SK-N-MC (cell line): ENCODE results near the gene HOXA5.

Source experiments
- EZH2 ChIP-seq: fragments of 200-600 bp; sonication (generic); IDR thresholded peaks from one replicate; pipeline ENCODE4 v1.6.1; 2017; ENCODE audit warnings: antibody characterized with exemption
- POLR2AphosphoS5 ChIP-seq: IDR thresholded peaks from 2 replicates; pipeline ENCODE4 v1.6.1; 2012; ENCODE audit warnings: mild to moderate bottlenecking, low read depth, low read length, borderline replicate concordance

GRCh38 chr7:27152816-27153442, 9.4 kb upstream of the HOXA5 start:
- TF ChIP-seq POLR2AphosphoS5 (no peak), EZH2 (no peak)
